ENCODE measurements around the gene NABP1.

GRCh38 chr2:191728750-191729624 lies 51.1 kb downstream of the NABP1 start:
- TF ChIP-seq, protein P1, sequence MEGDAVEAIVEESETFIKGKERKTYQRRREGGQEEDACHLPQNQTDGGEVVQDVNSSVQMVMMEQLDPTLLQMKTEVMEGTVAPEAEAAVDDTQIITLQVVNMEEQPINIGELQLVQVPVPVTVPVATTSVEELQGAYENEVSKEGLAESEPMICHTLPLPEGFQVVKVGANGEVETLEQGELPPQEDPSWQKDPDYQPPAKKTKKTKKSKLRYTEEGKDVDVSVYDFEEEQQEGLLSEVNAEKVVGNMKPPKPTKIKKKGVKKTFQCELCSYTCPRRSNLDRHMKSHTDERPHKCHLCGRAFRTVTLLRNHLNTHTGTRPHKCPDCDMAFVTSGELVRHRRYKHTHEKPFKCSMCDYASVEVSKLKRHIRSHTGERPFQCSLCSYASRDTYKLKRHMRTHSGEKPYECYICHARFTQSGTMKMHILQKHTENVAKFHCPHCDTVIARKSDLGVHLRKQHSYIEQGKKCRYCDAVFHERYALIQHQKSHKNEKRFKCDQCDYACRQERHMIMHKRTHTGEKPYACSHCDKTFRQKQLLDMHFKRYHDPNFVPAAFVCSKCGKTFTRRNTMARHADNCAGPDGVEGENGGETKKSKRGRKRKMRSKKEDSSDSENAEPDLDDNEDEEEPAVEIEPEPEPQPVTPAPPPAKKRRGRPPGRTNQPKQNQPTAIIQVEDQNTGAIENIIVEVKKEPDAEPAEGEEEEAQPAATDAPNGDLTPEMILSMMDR (conservative IDR thresholded peaks at IDR 0.05): no peak
- no peak for TF ChIP-seq EZH2 (IDR thresholded peaks at IDR 0.05; ENCODE audit: low read depth)
